Calu3 (cell line): ENCODE measurements around the gene PGA3. TPM values are rescaled to one million over a fixed set of nuclear protein-coding genes. Genes with fewer than 3 reads are reported as not detected.
A peak's percentile ranks its signal among the peaks of the same experiment; 100 is the strongest.

Experiments used
- BruUV-seq: library from RNA; stranded (reverse); fragments of 400-500 nt; replicated peaks from 2 replicates; lab custom pipeline; 2021; lab: Mats Ljungman, UMichigan
- CTCF ChIA-PET: fragments of 300-600 bp; sonication (Branson Sonifier 250); formaldehyde crosslinking; loops from one replicate; lab custom pipeline; 2022; ENCODE audit warnings: antibody characterized with exemption; lab: Charles Lee
- DNase-seq: peaks from one replicate; pipeline ENCODE4 v3.0.0; 2022
- H3K27ac Mint-ChIP-seq: one replicate; pipeline ENCODE4 v1.8.0; 2022; ENCODE audit warnings: mixed read lengths; ENCODE audit not compliant: unreplicated experiment
- H3K27me3 Mint-ChIP-seq: one replicate; pipeline ENCODE4 v1.8.0; 2022; ENCODE audit warnings: mixed read lengths; ENCODE audit not compliant: unreplicated experiment
- H3K36me3 Mint-ChIP-seq: one replicate; pipeline ENCODE4 v1.8.0; 2022; ENCODE audit warnings: mild to moderate bottlenecking, moderate library complexity, mixed read lengths; ENCODE audit not compliant: insufficient read depth, unreplicated experiment
- H3K4me1 Mint-ChIP-seq: one replicate; pipeline ENCODE4 v1.8.0; 2022; ENCODE audit warnings: mild to moderate bottlenecking, low read depth, mixed read lengths; ENCODE audit not compliant: unreplicated experiment
- H3K4me3 Mint-ChIP-seq: one replicate; pipeline ENCODE4 v1.8.0; 2022; ENCODE audit warnings: mild to moderate bottlenecking, low read depth, moderate library complexity, mixed read lengths; ENCODE audit not compliant: unreplicated experiment
- H3K9me3 Mint-ChIP-seq: one replicate; pipeline ENCODE4 v1.8.0; 2022; ENCODE audit warnings: low read depth, mixed read lengths; ENCODE audit not compliant: unreplicated experiment
- CTCF ChIP-seq: fragments of 200-600 bp; IDR thresholded peaks from one replicate; pipeline ENCODE4 v1.8.0; 2022; ENCODE audit warnings: antibody characterized with exemption; ENCODE audit not compliant: unreplicated experiment
- intact Hi-C: fragments of 100-400 bp; cut with micrococcal nuclease; formaldehyde crosslinking; loops from one replicate; pipeline ENCODE4 v1.10.0; 2022; ENCODE audit not compliant: unreplicated experiment
- total RNA-seq: library from RNA; stranded (reverse); gene quantifications from 2 replicates; pipeline ENCODE4 v1.2.3, GENCODE V29; 2022

PGA3 gene
- total RNA-seq, 1 experiment from 2014 or later: not detected

- Mint-ChIP-seq H3K4me1 (no peaks in the 10 kb centered on the region), H3K9me3 (no peaks in the 10 kb centered on the region), H3K27me3 (peaks cover 14% of the 10 kb centered on the region), H3K36me3 (no peaks in the 10 kb centered on the region), H3K27ac (no peak overlapping the region), H3K4me3 (no peak overlapping the region)
- TF ChIP-seq CTCF: peak; percentile 91
- intact Hi-C loops: loop anchor here (1.0 to 5.0 kb wide), 2 partner anchors 57 to 355 kb away; no protein-coding TSS in a partner anchor
- CTCF ChIA-PET: interaction anchor here (0.9 to 1.4 kb wide), 2 partner anchors 26 to 274 kb away, joined by 3 read pairs; partner anchors contain the start of genes TMEM109 and VPS37C
- DNase-seq: peak; percentile 78
- BruUV-seq: no TSS peak
Measured at GRCh38 chr11:61187505-61188130, 15.7 kb upstream of the PGA3 start.

- H3K27me3 Mint-ChIP-seq: peaks cover 33% of the 10 kb centered on the region
- BruUV-seq: no TSS peak
- CTCF ChIA-PET: interaction anchor here (1.3 kb wide), 1 partner anchor 359 kb away, joined by 3 read pairs; no protein-coding TSS in a partner anchor
- H3K4me1 Mint-ChIP-seq: no peaks in the 10 kb centered on the region
- intact Hi-C loops: loop anchor here (5.0 kb wide), 1 partner anchor 358 kb away; no protein-coding TSS in a partner anchor
- H3K36me3 Mint-ChIP-seq: no peaks in the 10 kb centered on the region
- DNase-seq: no peak
- TF ChIP-seq CTCF: no peak
- H3K4me3 Mint-ChIP-seq: no peak overlapping the region
- H3K27ac Mint-ChIP-seq: no peak overlapping the region
- H3K9me3 Mint-ChIP-seq: no peaks in the 10 kb centered on the region
Measured at GRCh38 chr11:61189933-61190332, 13.4 kb upstream of the PGA3 start.

DNA sequence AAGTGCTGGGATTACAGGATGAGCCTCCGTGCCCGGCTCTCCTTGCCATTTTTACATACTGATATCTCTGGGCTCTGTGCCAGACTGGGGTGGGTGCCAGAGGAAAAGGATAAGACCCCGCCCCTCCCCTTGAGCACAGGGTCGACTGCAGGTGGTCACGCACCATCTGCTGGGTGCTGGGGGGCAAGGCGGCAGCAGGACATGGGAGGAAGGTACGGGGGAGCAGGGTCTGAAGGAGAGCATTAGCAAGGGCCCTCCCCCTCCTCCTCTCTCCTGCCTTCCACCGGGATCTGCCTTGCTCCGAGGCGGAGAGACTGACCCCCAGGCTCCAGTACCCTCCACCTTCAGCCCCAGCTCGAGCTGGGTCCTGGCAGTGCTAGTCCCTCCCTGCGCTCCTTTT is 9.7 kb upstream of the PGA3 start:
- CTCF ChIA-PET: interaction anchor here (0.6 kb wide), 1 partner anchor 10 kb away, joined by 4 read pairs; the partner anchor contains the start of gene PGA3
- Mint-ChIP-seq H3K9me3 (no peaks in the 10 kb centered on the region), H3K4me3 (no peak overlapping the region), H3K36me3 (no peaks in the 10 kb centered on the region), H3K27me3 (peaks cover 69% of the 10 kb centered on the region), H3K4me1 (no peaks in the 10 kb centered on the region), H3K27ac (no peak overlapping the region)
- intact Hi-C loops: no loop called here
- DNase-seq: no peak
- no TSS peak for BruUV-seq
- TF ChIP-seq CTCF: no peak

DNA sequence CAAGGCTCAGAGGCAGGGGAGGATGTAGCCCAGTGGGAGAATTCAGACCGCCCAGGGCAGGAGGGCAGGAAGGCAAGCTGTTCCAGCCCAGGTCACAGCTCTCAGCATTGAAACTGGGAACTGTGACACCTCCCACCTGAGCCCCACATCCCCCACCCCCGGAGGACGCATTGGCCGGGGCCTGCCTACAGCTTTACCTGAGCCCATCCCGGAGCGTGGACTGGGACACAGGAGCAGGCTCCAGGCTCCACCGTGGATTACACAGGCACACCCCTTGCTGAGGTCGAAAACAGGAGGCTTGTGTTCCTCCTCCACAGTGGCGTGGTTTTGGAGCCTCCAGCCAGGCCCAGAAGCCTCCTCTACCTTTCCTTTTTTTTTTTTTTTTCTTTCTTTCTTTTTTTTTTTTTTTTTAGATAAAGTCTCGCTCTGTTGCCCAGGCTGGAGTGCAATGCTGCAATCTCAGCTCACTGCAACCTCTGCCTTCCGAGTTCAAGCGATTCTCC is 9.1 kb upstream of the PGA3 start:
- H3K9me3 Mint-ChIP-seq: no peaks in the 10 kb centered on the region
- H3K27ac Mint-ChIP-seq: no peak overlapping the region
- intact Hi-C loops: no loop called here
- peaks cover 75% of the 10 kb centered on the region for H3K27me3 Mint-ChIP-seq
- no peak for TF ChIP-seq CTCF
- DNase-seq: no peak
- no TSS peak for BruUV-seq
- H3K36me3 Mint-ChIP-seq: no peaks in the 10 kb centered on the region
- CTCF ChIA-PET: interaction anchor here (0.6 kb wide), 1 partner anchor 9 kb away, joined by 4 read pairs; the partner anchor contains the start of gene PGA3
- no peak overlapping the region for H3K4me3 Mint-ChIP-seq
- no peaks in the 10 kb centered on the region for H3K4me1 Mint-ChIP-seq
